NCI-H69 (cell line): Measurements from ENCODE around the gene FERD3L.
A peak's percentile ranks its signal among the peaks of the same experiment; 100 is the strongest.
"Not testable (repeated sequence)": the region's sequence is repeated elsewhere in the genome, so short reads cannot be mapped to it uniquely, and the experiment has no call there.

Experiments used
- DNase-seq: peaks from one replicate; lab custom pipeline; 2025; lab: John Stamatoyannopoulos, UW

FERD3L gene

GRCh38 chr7:19144661-19145433, at the start of gene FERD3L:
FERD3L (minus strand) TSS chr7:19145421; CDS start chr7:19145362, 59 bp downstream.
- no peak for DNase-seq

GRCh38 chr7:19194417-19194816, 49.2 kb upstream of the FERD3L start:
- DNase-seq: not testable (repeated sequence)

- no peak for DNase-seq
Observed at GRCh38 chr7:19181634-19182033, 36.4 kb upstream of the FERD3L start.

- no peak for DNase-seq
Observed at GRCh38 chr7:19178595-19178994, 33.4 kb upstream of the FERD3L start.

- peak; percentile 12 for DNase-seq
Observed at GRCh38 chr7:19177269-19177668, 32.0 kb upstream of the FERD3L start.

- no peak for DNase-seq
Observed at GRCh38 chr7:19175241-19175640, 30.0 kb upstream of the FERD3L start.

GRCh38 chr7:19161671-19162070, 16.4 kb upstream of the FERD3L start:
- no peak for DNase-seq

GRCh38 chr7:19146699-19147098, 1.5 kb upstream of the FERD3L start:
- DNase-seq: peak; percentile 85

GRCh38 chr7:19145434-19146115, 354 bp upstream of the FERD3L start:
- peak; percentile 98 for DNase-seq

GRCh38 chr7:19143881-19144574, 1.2 kb downstream of the FERD3L start:
- DNase-seq: no peak

- no peak for DNase-seq
Observed at GRCh38 chr7:19139706-19140327, 5.4 kb downstream of the FERD3L start.

GRCh38 chr7:19133886-19134285, 11.3 kb downstream of the FERD3L start:
- DNase-seq: peak; percentile 51

- peak; percentile 89 for DNase-seq
Observed at GRCh38 chr7:19133390-19133789, 11.8 kb downstream of the FERD3L start.

GRCh38 chr7:19128856-19129255, 16.4 kb downstream of the FERD3L start:
- DNase-seq: no peak

GRCh38 chr7:19121977-19122588, 23.1 kb downstream of the FERD3L start:
- DNase-seq: peak; percentile 88

GRCh38 chr7:19119870-19120486, 25.2 kb downstream of the FERD3L start:
- DNase-seq: no peak

- DNase-seq: no peak
Observed at GRCh38 chr7:19119372-19119771, 25.8 kb downstream of the FERD3L start.

- peak; percentile 28 for DNase-seq
Observed at GRCh38 chr7:19118636-19119371, 26.4 kb downstream of the FERD3L start.

- DNase-seq: peak; percentile 88
Observed at GRCh38 chr7:19117870-19118608, 27.2 kb downstream of the FERD3L start.
